ENCODE data around the gene CGRRF1. TPM values are rescaled to one million over a fixed set of nuclear protein-coding genes. Genes with fewer than 3 reads are reported as not detected.

The CGRRF1 gene
- total and polyA plus RNA-seq, 9 of the 15 experiments (the other 6 are each of a cell fraction or from before 2014, with no cell fraction given), result 2.8 to 15.8 (median 4.6) TPM

DNA sequence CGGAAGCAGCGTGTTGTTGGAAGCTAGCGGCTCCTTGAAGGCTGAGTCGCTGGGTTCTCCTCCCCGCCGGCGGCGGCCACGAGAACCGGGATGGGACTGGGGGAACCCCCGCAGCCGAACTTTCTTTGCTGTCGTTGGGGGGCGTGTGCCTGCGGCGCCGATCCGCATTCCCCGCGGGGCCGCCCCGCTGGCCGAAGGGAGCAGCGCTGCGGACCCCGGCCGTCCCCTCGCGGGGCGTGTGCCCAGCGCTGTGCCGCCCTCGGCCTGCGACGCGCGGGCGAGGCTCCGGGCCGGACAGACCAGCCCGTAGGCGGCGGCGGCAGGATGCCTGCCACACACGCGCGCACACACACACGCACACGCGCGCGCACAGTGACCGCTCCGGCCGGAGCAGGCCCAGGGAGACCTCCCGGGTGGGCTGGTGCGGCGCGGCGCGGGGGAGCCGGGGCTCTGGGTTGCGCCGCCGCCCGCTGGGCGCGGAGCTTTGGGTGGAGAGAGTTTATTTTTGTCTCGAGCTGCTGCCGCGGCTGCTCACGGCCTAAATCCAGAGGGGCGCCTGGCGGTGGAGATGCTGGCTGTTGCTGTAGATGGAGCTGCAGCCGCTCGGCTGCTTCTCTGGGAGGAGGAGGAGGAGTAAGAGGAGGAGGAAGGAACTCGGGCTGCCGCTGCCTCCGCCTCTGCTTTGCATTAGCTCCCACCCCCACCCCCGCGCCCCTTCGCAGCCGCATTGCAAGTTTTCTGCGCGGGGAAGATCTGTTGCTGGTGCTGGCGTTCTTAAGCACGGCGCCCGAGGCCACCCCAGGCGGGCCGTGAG lies 56.9 kb downstream of the CGRRF1 start, which contains the start of gene SAMD4A (continued):
- TF ChIP-seq NUFIP1 (IDR thresholded peaks at IDR 0.05; ENCODE audit: partially characterized antibody), result no peak
- no peak for TF ChIP-seq ZNF589 (CRISPR knock-in tag; IDR thresholded peaks at IDR 0.05; ENCODE audit: low read depth)
- TF ChIP-seq ZFX (CRISPR knock-in tag; IDR thresholded peaks at IDR 0.05), result peak; percentile 67
- peak; percentile 30 for TF ChIP-seq KDM5B (IDR thresholded peaks at IDR 0.05; ENCODE audit: insufficient replicate concordance, low read depth, low read length)
- TF ChIP-seq, protein P1, sequence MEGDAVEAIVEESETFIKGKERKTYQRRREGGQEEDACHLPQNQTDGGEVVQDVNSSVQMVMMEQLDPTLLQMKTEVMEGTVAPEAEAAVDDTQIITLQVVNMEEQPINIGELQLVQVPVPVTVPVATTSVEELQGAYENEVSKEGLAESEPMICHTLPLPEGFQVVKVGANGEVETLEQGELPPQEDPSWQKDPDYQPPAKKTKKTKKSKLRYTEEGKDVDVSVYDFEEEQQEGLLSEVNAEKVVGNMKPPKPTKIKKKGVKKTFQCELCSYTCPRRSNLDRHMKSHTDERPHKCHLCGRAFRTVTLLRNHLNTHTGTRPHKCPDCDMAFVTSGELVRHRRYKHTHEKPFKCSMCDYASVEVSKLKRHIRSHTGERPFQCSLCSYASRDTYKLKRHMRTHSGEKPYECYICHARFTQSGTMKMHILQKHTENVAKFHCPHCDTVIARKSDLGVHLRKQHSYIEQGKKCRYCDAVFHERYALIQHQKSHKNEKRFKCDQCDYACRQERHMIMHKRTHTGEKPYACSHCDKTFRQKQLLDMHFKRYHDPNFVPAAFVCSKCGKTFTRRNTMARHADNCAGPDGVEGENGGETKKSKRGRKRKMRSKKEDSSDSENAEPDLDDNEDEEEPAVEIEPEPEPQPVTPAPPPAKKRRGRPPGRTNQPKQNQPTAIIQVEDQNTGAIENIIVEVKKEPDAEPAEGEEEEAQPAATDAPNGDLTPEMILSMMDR (IDR thresholded peaks at IDR 0.05 in 2 of 3, conservative IDR thresholded peaks at IDR 0.05 in 1 of 3; ENCODE audit: insufficient read depth in 2 of 3, low read depth in 1 of 3, low read length in 3 of 3), result peak in 2 of 3 experiments; percentile 46 to 53; a peak in 4 of 6 replicates
- no peak for TF ChIP-seq IRF2 (CRISPR knock-in tag; IDR thresholded peaks at IDR 0.05)
- TF ChIP-seq HDAC1 (IDR thresholded peaks at IDR 0.05), result 0 out of 4 replicates have a peak, but pooled peaks of 1 of the 2 experiments have one; percentile 26
- TF ChIP-seq, protein P2, sequence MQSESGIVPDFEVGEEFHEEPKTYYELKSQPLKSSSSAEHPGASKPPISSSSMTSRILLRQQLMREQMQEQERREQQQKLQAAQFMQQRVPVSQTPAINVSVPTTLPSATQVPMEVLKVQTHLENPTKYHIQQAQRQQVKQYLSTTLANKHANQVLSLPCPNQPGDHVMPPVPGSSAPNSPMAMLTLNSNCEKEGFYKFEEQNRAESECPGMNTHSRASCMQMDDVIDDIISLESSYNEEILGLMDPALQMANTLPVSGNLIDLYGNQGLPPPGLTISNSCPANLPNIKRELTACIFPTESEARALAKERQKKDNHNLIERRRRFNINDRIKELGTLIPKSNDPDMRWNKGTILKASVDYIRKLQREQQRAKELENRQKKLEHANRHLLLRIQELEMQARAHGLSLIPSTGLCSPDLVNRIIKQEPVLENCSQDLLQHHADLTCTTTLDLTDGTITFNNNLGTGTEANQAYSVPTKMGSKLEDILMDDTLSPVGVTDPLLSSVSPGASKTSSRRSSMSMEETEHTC (IDR thresholded peaks at IDR 0.05), result no peak
- TF ChIP-seq ZNF507 (tag; conservative IDR thresholded peaks at IDR 0.05), result no peak
- TF ChIP-seq NFIX (CRISPR knock-in tag; IDR thresholded peaks at IDR 0.05; ENCODE audit: low read depth), result no peak
- 0 out of 2 replicates have a peak, but pooled peaks have one; percentile 7 for TF ChIP-seq NR3C1 (CRISPR knock-in tag; IDR thresholded peaks at IDR 0.05)
- TF ChIP-seq RCOR1 (IDR thresholded peaks at IDR 0.05; ENCODE audit: borderline replicate concordance in 1 of 2, low read depth in 2 of 2, low read length in 2 of 2), result peak in 1 of 2 experiments; percentile 49; a peak in 1 of 4 replicates
- peak; percentile 16 for TF ChIP-seq TBP (optimal IDR thresholded peaks at IDR 0.05; ENCODE audit: low read depth, low read length)
- no peak for TF ChIP-seq FOXP1 (CRISPR knock-in tag; IDR thresholded peaks at IDR 0.05)
- TF ChIP-seq YY1 (IDR thresholded peaks at IDR 0.05; ENCODE audit: borderline replicate concordance in 1 of 3, control insufficient read depth in 1 of 3, extremely low read depth in 1 of 3, insufficient read depth in 3 of 3, insufficient read length in 1 of 3, insufficient replicate concordance in 2 of 3, low read depth in 1 of 3, low read length in 2 of 3), result peak in 1 of 3 experiments; percentile 35
- TF ChIP-seq ZNF263 (CRISPR knock-in tag; IDR thresholded peaks at IDR 0.05; ENCODE audit: borderline replicate concordance), result peak; percentile 97
- peak; percentile 34 for TF ChIP-seq FIP1L1 (IDR thresholded peaks at IDR 0.05; ENCODE audit: low read depth, low read length, poor library complexity, severe bottlenecking)
- TF ChIP-seq, protein P3, sequence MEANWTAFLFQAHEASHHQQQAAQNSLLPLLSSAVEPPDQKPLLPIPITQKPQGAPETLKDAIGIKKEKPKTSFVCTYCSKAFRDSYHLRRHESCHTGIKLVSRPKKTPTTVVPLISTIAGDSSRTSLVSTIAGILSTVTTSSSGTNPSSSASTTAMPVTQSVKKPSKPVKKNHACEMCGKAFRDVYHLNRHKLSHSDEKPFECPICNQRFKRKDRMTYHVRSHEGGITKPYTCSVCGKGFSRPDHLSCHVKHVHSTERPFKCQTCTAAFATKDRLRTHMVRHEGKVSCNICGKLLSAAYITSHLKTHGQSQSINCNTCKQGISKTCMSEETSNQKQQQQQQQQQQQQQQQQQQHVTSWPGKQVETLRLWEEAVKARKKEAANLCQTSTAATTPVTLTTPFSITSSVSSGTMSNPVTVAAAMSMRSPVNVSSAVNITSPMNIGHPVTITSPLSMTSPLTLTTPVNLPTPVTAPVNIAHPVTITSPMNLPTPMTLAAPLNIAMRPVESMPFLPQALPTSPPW (CRISPR knock-in tag; IDR thresholded peaks at IDR 0.05), result no peak

Measured in K562 (cell line).